Cerebellar nuclear complex (tissue), 1 donor: ENCODE results near the gene UBE2C.

ENCODE experiments used
- DNase-seq, 2 experiments: peaks; one replicate each; lab custom pipeline; 2025; lab: John Stamatoyannopoulos, UW

The UBE2C gene

DNA sequence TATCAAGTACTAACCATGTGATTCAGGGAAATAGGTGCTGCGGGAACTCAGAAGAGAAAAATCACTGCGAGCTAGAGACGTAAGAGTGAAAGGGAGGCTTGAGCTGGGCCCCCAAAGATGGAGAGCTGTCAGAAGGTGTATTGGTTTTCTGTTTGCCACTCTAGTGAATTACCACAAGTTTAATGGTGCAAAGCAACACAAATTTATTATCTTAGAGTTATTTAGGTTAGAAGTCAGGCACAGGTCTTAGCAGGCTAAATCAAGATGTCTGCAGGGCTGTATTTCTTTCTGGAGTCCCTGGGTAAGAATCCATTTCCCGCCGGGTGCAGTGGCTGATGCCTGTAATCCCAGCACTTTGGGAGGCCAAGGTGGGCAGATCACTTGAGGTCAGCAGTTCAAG, 47.5 kb downstream of the UBE2C start:
- no peak for DNase-seq

DNA sequence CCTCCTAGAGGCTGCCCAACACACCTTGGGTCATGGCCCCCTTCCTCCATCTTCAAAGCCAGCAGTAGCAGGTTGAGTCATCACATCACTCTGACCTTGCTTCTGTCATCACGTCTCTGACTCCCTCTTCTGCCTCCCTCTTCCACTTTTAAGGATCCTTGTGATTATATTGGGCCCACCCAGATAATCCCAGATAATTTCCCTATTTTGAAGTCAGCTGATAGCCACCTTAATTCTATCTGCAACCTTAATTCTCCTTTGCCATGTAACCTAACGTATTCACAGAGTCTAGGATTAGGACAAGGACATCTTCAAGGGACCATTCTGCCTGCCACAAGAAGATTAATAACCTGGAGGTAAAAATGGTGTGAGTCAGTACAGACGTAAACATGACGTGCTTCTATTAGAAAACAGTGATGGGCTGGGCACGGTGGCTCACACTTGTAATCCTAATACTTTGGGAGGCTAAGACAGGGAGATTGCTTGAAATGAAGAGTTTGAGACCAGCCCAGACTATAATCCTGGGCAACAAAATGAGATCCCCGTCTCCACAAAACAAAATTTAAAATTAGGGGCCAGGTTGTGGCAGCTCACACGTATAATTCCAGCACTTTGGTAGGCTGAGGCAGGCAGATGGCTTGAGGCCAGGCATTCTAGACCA, 48.2 kb downstream of the UBE2C start:
- DNase-seq: no peak

DNA sequence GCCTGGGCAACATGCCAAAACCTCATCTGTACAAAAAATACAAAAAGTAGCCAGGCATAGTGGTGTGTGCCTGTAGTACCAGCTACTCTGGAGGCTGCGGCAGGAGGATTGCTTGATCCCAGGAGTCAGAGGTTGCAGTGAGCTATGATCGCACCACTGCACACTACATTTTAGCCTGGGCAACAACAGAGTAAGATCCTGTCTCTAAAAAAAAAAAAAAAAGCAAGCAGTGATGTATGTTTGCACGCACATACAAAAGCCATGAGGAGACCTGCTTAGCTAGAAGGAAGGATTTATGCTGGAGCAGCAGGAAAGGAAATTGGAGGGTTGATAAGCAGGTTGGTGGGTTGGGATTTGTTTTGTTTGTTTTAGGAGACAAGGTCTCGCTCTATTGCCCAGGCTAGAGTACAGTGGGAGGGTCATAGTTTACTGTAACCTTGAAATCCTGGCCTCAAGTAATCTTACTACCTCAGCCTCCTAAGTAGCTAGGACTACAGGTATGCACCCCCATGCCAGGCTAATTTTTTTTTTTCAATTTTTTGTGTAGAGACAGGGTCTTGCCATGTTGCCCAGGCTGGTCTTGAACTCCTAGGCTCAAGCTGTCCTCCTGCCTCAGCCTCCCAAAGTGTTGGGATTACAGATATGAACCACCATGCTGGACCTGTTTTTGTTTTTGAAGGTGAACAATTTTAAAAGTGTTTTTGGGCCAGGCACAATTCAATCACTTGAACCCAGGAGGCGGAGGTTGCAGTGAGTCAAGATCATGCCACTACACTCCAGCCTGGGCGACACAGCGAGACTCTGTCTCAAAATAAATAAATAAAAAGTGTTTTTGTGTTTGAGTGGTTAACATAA, 49.0 kb downstream of the UBE2C start:
- no peak for DNase-seq

DNA sequence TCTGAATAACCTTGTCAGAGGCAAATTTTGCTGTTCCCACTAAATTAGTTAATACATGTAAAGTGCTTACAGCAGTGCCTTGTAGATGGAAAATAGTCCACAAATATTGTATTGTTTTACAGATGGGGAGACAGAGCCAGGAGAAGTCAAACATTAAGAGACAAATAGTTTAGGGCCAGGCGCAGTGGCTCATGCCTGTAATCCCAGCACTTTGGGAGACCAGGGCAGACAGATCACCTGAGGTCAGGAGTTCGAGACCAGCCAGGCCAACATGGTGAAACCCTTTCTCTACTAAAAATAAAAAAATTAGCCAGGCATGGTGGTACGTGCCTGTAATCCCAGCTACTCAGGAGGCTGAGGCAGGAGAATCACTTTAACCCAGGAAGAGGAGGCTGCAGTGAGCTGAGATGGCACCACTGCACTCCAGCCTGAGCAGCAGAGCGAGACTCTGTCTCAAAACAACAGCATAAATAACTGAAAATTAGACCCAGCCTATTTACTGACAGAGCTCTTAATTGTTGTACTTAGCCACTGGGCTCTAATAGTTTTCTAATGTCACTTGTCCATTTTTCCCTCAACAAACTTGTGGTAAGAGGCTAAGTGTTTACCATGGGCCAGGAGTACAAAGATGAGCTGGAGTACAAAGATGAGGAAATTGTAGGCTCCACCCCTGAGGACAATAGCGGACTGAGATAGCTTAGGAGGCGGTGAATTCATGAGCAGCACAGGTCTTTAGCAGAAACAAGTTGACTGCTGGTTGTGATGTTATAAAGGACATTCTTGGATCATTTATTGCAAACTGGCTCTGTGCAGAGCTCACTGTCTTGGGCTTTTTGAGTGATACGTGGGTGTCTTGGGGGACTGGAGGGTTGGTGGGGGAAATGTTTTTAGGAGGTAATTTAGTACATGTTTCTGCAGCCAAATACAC, 51.4 kb downstream of the UBE2C start:
- no peak for DNase-seq

DNA sequence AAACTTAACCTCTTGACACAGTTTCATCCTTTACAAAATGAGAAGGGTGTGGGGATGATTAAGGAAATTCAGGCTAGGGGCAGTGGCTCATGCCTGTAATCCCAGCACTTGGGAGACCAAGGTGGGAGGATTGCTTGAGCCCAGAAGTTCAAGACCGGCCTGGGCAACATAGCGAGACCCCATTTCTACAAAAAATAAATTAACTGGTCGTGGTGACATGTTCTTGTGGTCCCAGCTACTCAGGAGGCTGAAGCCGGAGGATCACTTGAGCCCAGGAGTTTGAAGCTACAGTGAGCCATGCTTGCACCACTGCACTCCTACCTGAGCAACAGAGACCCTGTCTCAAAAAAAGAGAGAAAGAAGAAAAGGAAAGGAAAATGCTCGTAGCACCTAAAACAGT, 54.0 kb downstream of the UBE2C start:
- DNase-seq: no peak
